H1 (cell line): ENCODE results near the gene DHDH. TPM values are rescaled to one million over a fixed set of nuclear protein-coding genes. Genes with fewer than 3 reads are reported as not detected.
A peak's percentile ranks its signal among the peaks of the same experiment; 100 is the strongest.

ENCODE experiments used
- CTCF ChIA-PET: fragments of 300-600 bp; sonication (Branson Sonifier 250); formaldehyde crosslinking; loops from one replicate; lab custom pipeline; 2021; ENCODE audit not compliant: partially characterized antibody; lab: Charles Lee
- POLR2A ChIA-PET: fragments of 300-600 bp; sonication (Branson Sonifier 250); formaldehyde crosslinking; loops from one replicate; lab custom pipeline; 2021; ENCODE audit warnings: inconsistent platforms; ENCODE audit not compliant: partially characterized antibody; lab: Charles Lee
- DNase-seq, 2 experiments: peaks; one replicate each; pipeline versions ENCODE4 v3.0.0 to v3.0.0-alpha.2; 2010 to 2022; ENCODE audit warnings: low spot score in 2 of 2, low read depth in 1 of 2, mixed read lengths in 1 of 2
- FAIRE-seq: peaks from 2 replicates; lab custom pipeline; 2011; peaks lifted over from hg19 to GRCh38; lab: Jason Lieb, UNC
- H2AFZ ChIP-seq: 2 replicates; pipeline ENCODE4 v1.8.1; 2012; ENCODE audit warnings: low read length, inconsistent platforms
- H2AK5ac ChIP-seq: 2 replicates; pipeline ENCODE4 v1.6.1; 2013; ENCODE audit warnings: low read depth, low read length
- H2BK120ac ChIP-seq: replicated peaks from 2 replicates; pipeline ENCODE3; 2013; ENCODE audit warnings: low read depth, low read length, inconsistent platforms
- H2BK12ac ChIP-seq: 2 replicates; pipeline ENCODE4 v1.6.1; 2013; ENCODE audit warnings: low read depth, low read length
- H2BK15ac ChIP-seq: 2 replicates; pipeline ENCODE4 v1.6.1; 2013; ENCODE audit warnings: low read length
- H2BK20ac ChIP-seq: 2 replicates; pipeline ENCODE4 v1.6.1; 2013; ENCODE audit warnings: low read length
- H2BK5ac ChIP-seq: 2 replicates; pipeline ENCODE4 v1.6.1; 2013; ENCODE audit warnings: low read depth, low read length
- H3K14ac ChIP-seq: 2 replicates; pipeline ENCODE4 v1.6.1; 2013; ENCODE audit warnings: inconsistent platforms; ENCODE audit not compliant: insufficient read length
- H3K18ac ChIP-seq: 2 replicates; pipeline ENCODE4 v1.6.1; 2013; ENCODE audit warnings: low read length; ENCODE audit errors: extremely low read depth
- H3K23ac ChIP-seq: 2 replicates; pipeline ENCODE4 v1.6.1; 2013; ENCODE audit warnings: inconsistent platforms; ENCODE audit not compliant: insufficient read length
- H3K23me2 ChIP-seq: 2 replicates; pipeline ENCODE4 v1.6.1; 2013; ENCODE audit warnings: low read depth, low read length
- H3K27ac ChIP-seq: 2 replicates; pipeline ENCODE4 v1.6.1; 2011; ENCODE audit warnings: low read depth, low read length, inconsistent platforms
- H3K27me3 ChIP-seq, 4 experiments: replicated peaks in 1 of 4; 1 replicate in 1 of 4; 2 replicates in 3 of 4; pipeline versions ENCODE4 v1.6.1 to v1.8.1; 2011 to 2013; ENCODE audit warnings: low read length in 3 of 4, mild to moderate bottlenecking in 3 of 4, inconsistent platforms in 2 of 4, mixed read lengths in 2 of 4, moderate library complexity in 1 of 4; ENCODE audit not compliant: control insufficient read depth in 3 of 4, insufficient read depth in 3 of 4; ENCODE audit errors: extremely low read depth in 1 of 4
- H3K36me3 ChIP-seq, 4 experiments: 2 replicates each; pipeline versions ENCODE4 v1.6.1 to v1.8.1; 2011 to 2013; ENCODE audit warnings: mild to moderate bottlenecking in 4 of 4, low read length in 3 of 4, moderate library complexity in 2 of 4, control low read depth in 1 of 4, inconsistent platforms in 1 of 4; ENCODE audit not compliant: insufficient read depth in 4 of 4, control insufficient read depth in 2 of 4
- H3K4ac ChIP-seq: replicated peaks from 2 replicates; pipeline ENCODE3; 2013; ENCODE audit warnings: low read length, low read depth, mixed read lengths, inconsistent platforms; ENCODE audit not compliant: insufficient read length
- H3K4me1 ChIP-seq, 4 experiments: replicated peaks in 1 of 4; 1 replicate in 1 of 4; 2 replicates in 3 of 4; pipeline versions ENCODE4 v1.6.1 to v1.8.1; 2011 to 2013; ENCODE audit warnings: low read length in 3 of 4, inconsistent platforms in 2 of 4, mixed read lengths in 1 of 4; ENCODE audit not compliant: insufficient read depth in 4 of 4, control insufficient read depth in 3 of 4
- H3K4me2 ChIP-seq, 2 experiments: 2 replicates each; pipeline versions ENCODE4 v1.6.1 to v1.8.1; 2011 to 2013; ENCODE audit warnings: low read depth in 2 of 2, low read length in 2 of 2, control low read depth in 1 of 2, inconsistent platforms in 1 of 2, mild to moderate bottlenecking in 1 of 2; ENCODE audit not compliant: insufficient read depth in 1 of 2
- H3K4me3 ChIP-seq, 4 experiments: fragments of 200-600, 300-600 bp in 1 of 4; sonication (generic), shearing (Covaris generic), sonication (Bioruptor Twin) in 1 of 4; 2 replicates each; pipeline versions ENCODE4 v1.5.1 to v1.8.1; 2011 to 2016; ENCODE audit warnings: low read length in 4 of 4, low read depth in 3 of 4, control low read depth in 2 of 4, inconsistent platforms in 2 of 4, mild to moderate bottlenecking in 2 of 4, mixed read lengths in 1 of 4, moderate library complexity in 1 of 4; ENCODE audit not compliant: insufficient read depth in 2 of 4; ENCODE audit errors: extremely low read depth in 1 of 4
- H3K56ac ChIP-seq: replicated peaks from 2 replicates; pipeline ENCODE3; 2013; ENCODE audit warnings: low read depth, mild to moderate bottlenecking, mixed read lengths, low read length, inconsistent platforms; ENCODE audit not compliant: insufficient read length
- H3K79me1 ChIP-seq: 2 replicates; pipeline ENCODE4 v1.6.1; 2013; ENCODE audit warnings: low read depth, low read length, control low read depth
- H3K79me2 ChIP-seq, 2 experiments: 2 replicates each; pipeline versions ENCODE4 v1.6.1 to v1.8.1; 2012 to 2013; ENCODE audit warnings: low read length in 2 of 2, mild to moderate bottlenecking in 2 of 2, inconsistent platforms in 1 of 2; ENCODE audit not compliant: insufficient read depth in 2 of 2, control insufficient read depth in 1 of 2
- H3K9ac ChIP-seq, 4 experiments: replicated peaks in 1 of 4; 1 replicate in 1 of 4; 2 replicates in 3 of 4; pipeline versions ENCODE4 v1.6.1 to v1.8.1; 2011 to 2013; ENCODE audit warnings: low read depth in 3 of 4, low read length in 3 of 4, control low read depth in 2 of 4, mild to moderate bottlenecking in 2 of 4, moderate library complexity in 2 of 4, inconsistent platforms in 1 of 4; ENCODE audit errors: extremely low read depth in 1 of 4
- H3K9me3 ChIP-seq, 2 experiments: 2 replicates each; pipeline versions ENCODE4 v1.6.1 to v1.8.1; 2012 to 2013; ENCODE audit warnings: mild to moderate bottlenecking in 2 of 2, moderate library complexity in 2 of 2, control low read depth in 1 of 2, inconsistent platforms in 1 of 2, low read depth in 1 of 2, low read length in 1 of 2, mixed read lengths in 1 of 2; ENCODE audit not compliant: insufficient read depth in 2 of 2
- H4K20me1 ChIP-seq, 2 experiments: replicated peaks in 1 of 2; 2 replicates each; pipeline versions ENCODE3 to v1.8.1; 2011 to 2013; ENCODE audit warnings: inconsistent platforms in 2 of 2, low read length in 2 of 2, mild to moderate bottlenecking in 1 of 2; ENCODE audit not compliant: insufficient read depth in 2 of 2, control insufficient read depth in 1 of 2
- H4K5ac ChIP-seq: 2 replicates; pipeline ENCODE4 v1.6.1; 2013; ENCODE audit warnings: low read length, low read depth, mixed read lengths, inconsistent platforms; ENCODE audit not compliant: insufficient read length
- H4K8ac ChIP-seq: 2 replicates; pipeline ENCODE4 v1.8.0; 2013; ENCODE audit warnings: mild to moderate bottlenecking, moderate library complexity, low read length, inconsistent platforms; ENCODE audit not compliant: insufficient read depth; ENCODE audit errors: extremely low read depth
- H4K91ac ChIP-seq: replicated peaks from 2 replicates; pipeline ENCODE3; 2013; ENCODE audit warnings: low read length, mixed read lengths, inconsistent platforms; ENCODE audit not compliant: insufficient read length
- BACH1 ChIP-seq: IDR thresholded peaks from 2 replicates; pipeline ENCODE4 v1.6.1; 2012; ENCODE audit warnings: low read length, improper control_type of control experiment
- BRCA1 ChIP-seq: IDR thresholded peaks from 2 replicates; pipeline ENCODE4 v1.6.1; 2012; ENCODE audit warnings: low read depth, low read length, improper control_type of control experiment
- CBX5 ChIP-seq: fragments of 300-800, 300-1000 bp; sonication (generic); IDR thresholded peaks from 2 replicates; pipeline ENCODE4 v1.7.1; 2016; ENCODE audit warnings: antibody characterized with exemption, low read length, low read depth
- GTF2F1 ChIP-seq: IDR thresholded peaks from 2 replicates; pipeline ENCODE4 v1.6.1; 2012; ENCODE audit warnings: low read depth, low read length, improper control_type of control experiment, borderline replicate concordance
- POLR2AphosphoS5 ChIP-seq: IDR thresholded peaks from 2 replicates; pipeline ENCODE4 v1.6.1; 2011; ENCODE audit warnings: low read depth, low read length
- RAD21 ChIP-seq, 2 experiments: IDR thresholded peaks in 1 of 2; conservative IDR thresholded peaks in 1 of 2; 2 replicates each; pipeline ENCODE4 v1.6.1; 2011; ENCODE audit warnings: low read depth in 2 of 2, low read length in 2 of 2, improper control_type of control experiment in 1 of 2, inconsistent platforms in 1 of 2, mild to moderate bottlenecking in 1 of 2, moderate library complexity in 1 of 2
- SAP30 ChIP-seq: fragments of 300-600 bp; sonication (generic); IDR thresholded peaks from 2 replicates; pipeline ENCODE4 v1.7.1; 2012; ENCODE audit warnings: low read length, moderate library complexity, mild to moderate bottlenecking, inconsistent platforms; ENCODE audit not compliant: insufficient read depth, insufficient replicate concordance
- SIN3A ChIP-seq, 2 experiments: IDR thresholded peaks in 1 of 2; conservative IDR thresholded peaks in 1 of 2; 2 replicates each; pipeline ENCODE4 v1.6.1; 2011 to 2012; ENCODE audit warnings: low read length in 2 of 2, improper control_type of control experiment in 1 of 2, low read depth in 1 of 2, mild to moderate bottlenecking in 1 of 2
- SIX5 ChIP-seq: IDR thresholded peaks from 2 replicates; pipeline ENCODE4 v1.6.1; 2011; ENCODE audit warnings: mild to moderate bottlenecking, low read depth, low read length
- SP4 ChIP-seq: IDR thresholded peaks from 2 replicates; pipeline ENCODE4 v1.6.1; 2012; ENCODE audit warnings: low read length, inconsistent platforms
- TAF1 ChIP-seq: IDR thresholded peaks from 2 replicates; pipeline ENCODE4 v1.6.1; 2011; ENCODE audit warnings: mild to moderate bottlenecking, low read depth, low read length
- WGBS, 2 experiments: shearing (Covaris generic) in 1 of 2; methylation state at CpG; one replicate each; pipeline versions ENCODE4 v1.1.6 to v1.1.7; 2013 to 2015; ENCODE audit warnings: low lambda C conversion rate in 2 of 2, mixed read lengths in 2 of 2, inconsistent platforms in 1 of 2, low coverage in 1 of 2, missing lambda C conversion rate in 1 of 2; ENCODE audit not compliant: insufficient replicate concordance in 2 of 2, insufficient coverage in 1 of 2, insufficient read length in 1 of 2; ENCODE audit errors: extremely low coverage in 1 of 2, missing lambda C conversion rate in 1 of 2; 5-methylcytosine and 5-hydroxymethylcytosine counted together
- polyA plus RNA-seq, 7 experiments: library from polyadenylated mRNA; depleted of rRNA in 3 of 7; stranded (reverse) in 5 of 7; unstranded in 2 of 7; fragments of >200 nt in 5 of 7; fragments of 200-250 nt in 2 of 7; gene quantifications; 1 replicate in 5 of 7; 2 replicates in 1 of 7; 4 replicates in 1 of 7; pipeline versions ENCODE4 v1.2.1 to v1.2.3, GENCODE V29; 2011 to 2013; ENCODE audit warnings: missing spikeins in 2 of 7, mixed read lengths in 2 of 7
- total RNA-seq: library from RNA; stranded (reverse); fragmentation: NEBNext Ultra II Directional; extraction: Animal tissue kit (Norgen Biotek cat#: 25700); gene quantifications from 2 replicates; pipeline ENCODE4 v1.2.1, GENCODE V29; 2021

Gene DHDH
- total and polyA plus RNA-seq, 2 of the 8 experiments (the other 6 are each of a cell fraction or from before 2014, with no cell fraction given) = 2.2 to 2.8 TPM

DNA sequence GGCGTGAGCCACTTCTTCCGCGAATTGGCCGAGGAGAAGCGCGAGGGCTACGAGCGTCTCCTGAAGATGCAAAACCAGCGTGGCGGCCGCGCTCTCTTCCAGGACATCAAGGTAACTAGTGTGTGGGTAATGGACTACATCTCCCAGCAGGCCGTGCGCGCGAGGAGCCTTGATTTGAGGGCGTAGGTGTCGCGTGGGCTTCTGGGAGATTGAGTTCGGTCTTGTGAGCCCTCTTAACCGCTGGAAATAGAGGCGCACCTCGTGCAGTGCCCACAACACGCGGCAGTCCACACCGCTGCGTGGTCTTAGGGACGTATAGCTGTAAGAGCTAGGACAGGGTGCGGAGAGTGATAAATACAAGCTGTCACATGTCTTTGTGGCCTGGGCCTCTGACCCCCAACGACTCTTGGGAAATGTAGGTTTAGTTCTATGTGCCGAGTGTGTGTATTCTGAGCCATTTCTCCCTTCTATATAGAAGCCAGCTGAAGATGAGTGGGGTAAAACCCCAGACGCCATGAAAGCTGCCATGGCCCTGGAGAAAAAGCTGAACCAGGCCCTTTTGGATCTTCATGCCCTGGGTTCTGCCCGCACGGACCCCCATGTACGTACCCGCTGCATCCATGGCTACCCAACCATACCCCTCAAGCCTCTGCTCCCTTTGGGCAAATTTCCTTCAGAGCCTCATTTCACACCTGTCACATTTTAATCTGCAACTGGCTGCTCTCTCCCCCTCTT lies 32.5 kb downstream of the DHDH start:
- no peak overlapping the region for H3K56ac ChIP-seq
- peak overlapping the region; percentile 98 for H2AK5ac ChIP-seq
- peaks cover 4 to 20% (median 13%) of the 10 kb centered on the region in 4 experiments for H3K4me1 ChIP-seq
- no peak overlapping the region for H2AFZ ChIP-seq
- H3K4me2 ChIP-seq = peak overlapping the region; percentile 89 to 99
- no peak overlapping the region for H2BK120ac ChIP-seq
- peak overlapping the region; percentile 95 for H3K18ac ChIP-seq
- no peaks in the 10 kb centered on the region for H3K27me3 ChIP-seq
- H3K36me3 ChIP-seq = peaks cover 2 to 32% (median 12%) of the 10 kb centered on the region in 4 experiments; a peak in 5 of 8 replicates
- H3K23me2 ChIP-seq = peaks cover 17% of the 10 kb centered on the region; the same call in 1 of the 2 replicates
- no peak overlapping the region for H3K14ac ChIP-seq
- H2BK15ac ChIP-seq = no peak overlapping the region
- peaks cover 3 to 20% of the 10 kb centered on the region in 2 experiments for H4K20me1 ChIP-seq
- CTCF ChIA-PET = interaction anchor here (0.5 to 1.4 kb wide), 9 partner anchors 10 to 122 kb away, joined by 3 to 5 read pairs (median 3); no protein-coding TSS in a partner anchor
- FAIRE-seq (no peak), DNase-seq (peak in 1 of 2 experiments; percentile 89)
- no peak overlapping the region for H2BK12ac ChIP-seq
- H4K5ac ChIP-seq = peak overlapping the region; percentile 31
- no peak overlapping the region for H2BK20ac ChIP-seq
- 20% methylated on average over 36 of the region's 36 CpGs; no CpG with 5 or more reads in 1 of the 2 experiments for WGBS, 2 experiments
- no peak overlapping the region for H4K91ac ChIP-seq
- peak overlapping the region; percentile 67 for H3K27ac ChIP-seq
- no peaks in the 10 kb centered on the region for H3K9me3 ChIP-seq
- no peak overlapping the region for H3K23ac ChIP-seq
- H3K79me2 ChIP-seq = peaks cover 0 to 13% of the 10 kb centered on the region in 2 experiments; a peak in 2 of 4 replicates
- peak overlapping the region; percentile 81; the same call in 1 of the 2 replicates for H4K8ac ChIP-seq
- peak overlapping the region; percentile 81 for H2BK5ac ChIP-seq
- no peak overlapping the region for H3K4ac ChIP-seq
- peak overlapping the region; percentile 75 to 87 (median 83) for H3K9ac ChIP-seq
- POLR2A ChIA-PET = interaction anchor here (0.8 to 5.4 kb wide), 25 partner anchors 12 to 347 kb away, joined by 3 to 56 read pairs (median 5); partner anchors contain the start of genes BAX, DHDH, GYS1 and NUCB1
- H3K4me3 ChIP-seq = peak overlapping the region; percentile 86 to 96 (median 92)
- peaks cover 4% of the 10 kb centered on the region for H3K79me1 ChIP-seq
- TF ChIP-seq SP4 (0 out of 2 replicates have a peak, but pooled peaks have one; percentile 14), POLR2AphosphoS5 (peak; percentile 81), SIX5 (peak; percentile 93), RAD21 (IDR thresholded peaks at IDR 0.05 in 1 of 2, conservative IDR thresholded peaks at IDR 0.05 in 1 of 2; ENCODE audit: low read depth in 2 of 2, low read length in 2 of 2) (no peak), SIN3A (conservative IDR thresholded peaks at IDR 0.05 in 1 of 2, IDR thresholded peaks at IDR 0.05 in 1 of 2; ENCODE audit: low read depth in 1 of 2, low read length in 2 of 2) (peak; percentile 76 to 81; a peak in 2 of 4 replicates), BACH1 (no peak), GTF2F1 (no peak), SAP30 (peak; percentile 65), TAF1 (0 out of 2 replicates have a peak, but pooled peaks have one; percentile 13), BRCA1 (no peak), CBX5 (no peak)
